Endodermal cell (in vitro differentiated cells): ENCODE data around the gene RSRC2. TPM values are rescaled to one million over a fixed set of nuclear protein-coding genes. Genes with fewer than 3 reads are reported as not detected.

Source experiments
- DNase-seq: peaks from one replicate; pipeline ENCODE4 v3.0.0-alpha.2; 2017
- H3K27ac ChIP-seq: 2 replicates; pipeline ENCODE4 v1.5.1; 2013; ENCODE audit warnings: mild to moderate bottlenecking, low read depth, low read length, moderate library complexity
- H3K27me3 ChIP-seq: 2 replicates; pipeline ENCODE4 v1.6.1; 2013; ENCODE audit warnings: mild to moderate bottlenecking, low read length, moderate library complexity; ENCODE audit not compliant: insufficient read depth, control insufficient read depth, poor library complexity, severe bottlenecking
- H3K36me3 ChIP-seq: 2 replicates; pipeline ENCODE4 v1.7.0; 2013; ENCODE audit warnings: mild to moderate bottlenecking, low read length, moderate library complexity; ENCODE audit not compliant: control insufficient read depth, insufficient read depth
- H3K4me1 ChIP-seq: one replicate; pipeline ENCODE4 v1.7.0; 2013; ENCODE audit warnings: low read length; ENCODE audit not compliant: control insufficient read depth, insufficient read depth
- H3K4me3 ChIP-seq: 2 replicates; pipeline ENCODE4 v1.5.1; 2013; ENCODE audit warnings: mild to moderate bottlenecking, low read length, moderate library complexity
- H3K9ac ChIP-seq: 2 replicates; pipeline ENCODE4 v1.6.1; 2013; ENCODE audit warnings: mild to moderate bottlenecking, low read length, moderate library complexity; ENCODE audit not compliant: poor library complexity, severe bottlenecking; ENCODE audit errors: extremely low read depth
- H3K9me3 ChIP-seq: 2 replicates; pipeline ENCODE4 v1.6.1; 2013; ENCODE audit warnings: mild to moderate bottlenecking, low read length, moderate library complexity; ENCODE audit not compliant: control insufficient read depth
- H3K27ac Mint-ChIP-seq: 2 replicates; pipeline ENCODE4 v1.8.0; 2020; ENCODE audit warnings: mixed read lengths
- H3K27me3 Mint-ChIP-seq: 2 replicates; pipeline ENCODE4 v1.8.0; 2021; ENCODE audit warnings: mild to moderate bottlenecking, mixed read lengths; ENCODE audit not compliant: insufficient read depth
- H3K36me3 Mint-ChIP-seq: 2 replicates; pipeline ENCODE4 v1.8.0; 2020; ENCODE audit warnings: low read depth, mixed read lengths
- H3K4me1 Mint-ChIP-seq: 2 replicates; pipeline ENCODE4 v1.8.0; 2020; ENCODE audit warnings: mixed read lengths
- H3K4me3 Mint-ChIP-seq: 2 replicates; pipeline ENCODE4 v1.8.0; 2020; ENCODE audit warnings: mild to moderate bottlenecking, moderate library complexity, mixed read lengths
- H3K9me3 Mint-ChIP-seq: 2 replicates; pipeline ENCODE4 v1.8.0; 2020; ENCODE audit warnings: mild to moderate bottlenecking, mixed read lengths
- CTCF ChIP-seq: fragments of 200-600 bp; sonication (generic); conservative IDR thresholded peaks from 2 replicates; pipeline ENCODE4 v1.5.0; 2021; ENCODE audit warnings: antibody characterized with exemption, mild to moderate bottlenecking
- WGBS, 2 experiments: methylation state at CpG; one replicate each; pipeline versions ENCODE4 v1.1.5 to v1.1.7; 2013; ENCODE audit warnings: missing lambda C conversion rate in 2 of 2, mixed read lengths in 1 of 2; ENCODE audit not compliant: insufficient coverage in 1 of 2, insufficient read length in 1 of 2; 5-methylcytosine and 5-hydroxymethylcytosine counted together
- total RNA-seq, 2 donors: library from RNA; stranded (reverse); fragmentation: NEBNext Ultra II Directional in 1 of 2; extraction: Animal tissue kit (Norgen Biotek cat#: 25700) in 1 of 2; gene quantifications; 2 replicates in 1 of 2; 3 replicates in 1 of 2; pipeline ENCODE4 v1.2.1, GENCODE V29; 2021

RSRC2 gene
- total RNA-seq, 2 donors from 2014 or later = 88.1 to 111 TPM

DNA sequence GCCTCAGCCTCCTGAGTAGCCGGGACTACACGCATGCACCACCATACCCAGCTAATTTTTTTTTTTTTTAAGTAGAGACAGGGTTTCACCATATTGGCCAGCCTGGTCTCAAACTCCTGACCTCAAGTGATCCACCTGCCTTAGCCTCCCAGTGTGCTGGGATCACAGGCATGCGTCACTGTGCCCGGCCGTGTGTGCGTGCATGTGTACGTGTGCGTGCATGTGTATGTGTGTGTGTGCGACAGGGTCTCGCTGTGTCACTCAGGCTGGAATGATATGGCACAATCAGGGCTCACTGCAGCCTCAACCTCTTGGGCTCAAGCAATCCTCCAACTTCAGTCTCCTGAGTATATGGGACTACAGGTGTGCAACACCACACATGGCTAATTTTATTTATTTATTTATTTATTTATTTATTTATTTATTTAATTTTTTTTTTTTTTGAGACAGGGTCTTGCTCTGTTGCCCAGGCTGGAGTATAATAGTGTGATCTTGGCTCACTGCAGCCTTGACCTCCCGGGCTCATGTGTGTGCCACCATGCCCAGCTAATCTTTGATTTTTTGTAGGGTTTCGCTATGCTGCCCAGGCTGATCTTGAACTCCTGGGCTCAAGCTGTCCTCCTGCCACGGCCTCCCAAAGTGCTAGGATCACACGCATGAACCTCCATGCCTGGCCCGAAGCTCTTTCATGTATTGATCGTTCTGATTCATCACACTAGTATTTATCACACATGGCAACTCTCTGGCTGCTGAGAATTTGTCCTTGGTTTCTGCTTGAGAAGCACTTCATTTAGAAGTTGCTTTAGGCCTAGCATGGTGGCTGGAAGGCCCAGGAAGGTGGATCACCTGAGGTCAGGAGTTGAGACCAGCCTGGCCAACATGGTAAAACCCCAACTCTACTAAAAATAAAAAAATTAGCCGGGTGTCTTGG is 68.4 kb downstream of the RSRC2 start:
- no peak overlapping the region for H3K27ac Mint-ChIP-seq

GRCh38 chr12:122457627-122458026 is 69.1 kb downstream of the RSRC2 start:
- no peak overlapping the region for H3K27ac Mint-ChIP-seq
- Histone ChIP-seq H3K36me3 (no peaks in the 10 kb centered on the region), H3K27ac (no peak overlapping the region), H3K27me3 (no peaks in the 10 kb centered on the region), H3K4me1 (no peaks in the 10 kb centered on the region), H3K9ac (no peak overlapping the region), H3K4me3 (no peak overlapping the region), H3K9me3 (no peaks in the 10 kb centered on the region)
- no peak overlapping the region for H3K4me3 Mint-ChIP-seq
- H3K4me1 Mint-ChIP-seq = peaks cover 5% of the 10 kb centered on the region
- no peaks in the 10 kb centered on the region for H3K27me3 Mint-ChIP-seq
- peak; percentile 29 for DNase-seq
- no peak for TF ChIP-seq CTCF
- WGBS, 2 experiments = 81 to 94% methylated on average over 2 of the region's 2 CpGs
- H3K9me3 Mint-ChIP-seq = no peaks in the 10 kb centered on the region
- no peaks in the 10 kb centered on the region for H3K36me3 Mint-ChIP-seq

More for the DNA sequence above, 68.4 kb downstream of the RSRC2 start:
- DNase-seq = peak; percentile 34
- whole genome bisulfite sequencing, 2 experiments = 91 to 96% methylated on average over 13 to 17 of the region's 17 CpGs
- Mint-ChIP-seq H3K4me3 (no peak overlapping the region), H3K4me1 (no peaks in the 10 kb centered on the region), H3K9me3 (no peaks in the 10 kb centered on the region), H3K36me3 (no peaks in the 10 kb centered on the region), H3K27me3 (no peaks in the 10 kb centered on the region)
- Histone ChIP-seq H3K27ac (no peak overlapping the region), H3K9ac (no peak overlapping the region), H3K4me3 (no peak overlapping the region), H3K27me3 (no peaks in the 10 kb centered on the region), H3K4me1 (no peaks in the 10 kb centered on the region), H3K36me3 (no peaks in the 10 kb centered on the region), H3K9me3 (no peaks in the 10 kb centered on the region)
- TF ChIP-seq CTCF = no peak

DNA sequence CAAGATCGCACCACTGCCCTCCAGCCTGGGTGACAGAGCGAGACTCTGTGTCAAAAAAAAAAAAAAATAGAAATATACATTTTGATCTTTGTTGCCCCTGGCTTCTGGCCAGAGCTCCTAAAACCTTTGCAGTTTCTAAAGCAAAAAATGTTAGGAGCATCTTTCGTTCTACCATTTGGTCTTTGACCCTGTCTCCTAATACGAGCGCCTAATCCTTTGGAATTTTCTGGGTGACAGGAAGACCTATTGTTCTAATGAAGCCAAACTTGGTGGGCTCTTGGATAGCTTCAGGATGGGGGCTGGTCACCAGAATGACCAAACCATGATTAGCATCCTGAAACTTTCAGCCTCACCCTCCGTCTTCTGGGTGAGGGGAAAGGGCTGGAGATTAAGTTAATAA is 72.0 kb downstream of the RSRC2 start:
- no peak overlapping the region for H3K4me3 Mint-ChIP-seq
- Histone ChIP-seq H3K27me3 (no peaks in the 10 kb centered on the region), H3K4me3 (no peak overlapping the region), H3K9ac (no peak overlapping the region), H3K9me3 (no peaks in the 10 kb centered on the region), H3K27ac (no peak overlapping the region), H3K36me3 (no peaks in the 10 kb centered on the region), H3K4me1 (no peaks in the 10 kb centered on the region)
- H3K36me3 Mint-ChIP-seq = no peaks in the 10 kb centered on the region
- no peak for TF ChIP-seq CTCF
- H3K9me3 Mint-ChIP-seq = no peaks in the 10 kb centered on the region
- 76 to 79% methylated on average over 6 of the region's 6 CpGs for WGBS, 2 experiments
- H3K27ac Mint-ChIP-seq = peak overlapping the region; percentile 30
- no peak for DNase-seq
- peaks cover 5% of the 10 kb centered on the region for H3K4me1 Mint-ChIP-seq
- H3K27me3 Mint-ChIP-seq = no peaks in the 10 kb centered on the region
